ENCODE data around the gene SIX1.

- no peak for TF ChIP-seq CTCF (IDR thresholded peaks at IDR 0.05; ENCODE audit: insufficient read depth, low read depth, low read length)
- no peak for TF ChIP-seq EZH2 (IDR thresholded peaks at IDR 0.05; ENCODE audit: insufficient read depth, low read length)
These were observed 5.6 kb downstream of the SIX1 start for GRCh38 chr14:60643463-60644314.

All from astrocyte (in vitro differentiated cells and primary cell).